Astrocyte of the hippocampus (primary cell): ENCODE data around the gene PAXIP1.
"Not testable (repeated sequence)": the region's sequence is repeated elsewhere in the genome, so short reads cannot be mapped to it uniquely, and the experiment has no call there.

Experiments
- DNase-seq: peaks from one replicate; pipeline ENCODE4 v3.0.0; 2011; ENCODE audit warnings: low read depth, low spot score

PAXIP1 gene

GRCh38 chr7:155003092-155003375, at the start of gene PAXIP1:
Gene PAXIP1 (minus strand): TSS chr7:155003124. CDS start chr7:155002929, 195 bp downstream.
- no peak for DNase-seq

GRCh38 chr7:155051355-155051754, 48.4 kb upstream of the PAXIP1 start:
- DNase-seq, result no peak

GRCh38 chr7:155048006-155048405, 45.1 kb upstream of the PAXIP1 start:
- DNase-seq, result no peak

GRCh38 chr7:155043756-155044155, 40.8 kb upstream of the PAXIP1 start:
- no peak for DNase-seq

- DNase-seq, result no peak
Measured at GRCh38 chr7:155038335-155038734, 35.4 kb upstream of the PAXIP1 start.

GRCh38 chr7:155034495-155034894, 31.6 kb upstream of the PAXIP1 start:
- not testable (repeated sequence) for DNase-seq

- no peak for DNase-seq
Measured at GRCh38 chr7:155032978-155033377, 30.1 kb upstream of the PAXIP1 start.

GRCh38 chr7:155027879-155028278, 25.0 kb upstream of the PAXIP1 start:
- no peak for DNase-seq

- no peak for DNase-seq
Measured at GRCh38 chr7:155021699-155022145, 18.8 kb upstream of the PAXIP1 start.

- no peak for DNase-seq
Measured at GRCh38 chr7:155020996-155021395, 18.1 kb upstream of the PAXIP1 start.

- no peak for DNase-seq
Measured at GRCh38 chr7:155017834-155018233, 14.9 kb upstream of the PAXIP1 start.

- no peak for DNase-seq
Measured at GRCh38 chr7:155011086-155011485, 8.2 kb upstream of the PAXIP1 start.

GRCh38 chr7:155009570-155010157, 6.7 kb upstream of the PAXIP1 start:
- no peak for DNase-seq

GRCh38 chr7:155007947-155008346, 5.0 kb upstream of the PAXIP1 start:
- peak; percentile 6 for DNase-seq

- peak; percentile 92 for DNase-seq
Measured at GRCh38 chr7:155003376-155004214, 671 bp upstream of the PAXIP1 start.

- DNase-seq, result peak; percentile 69
Measured at GRCh38 chr7:155002411-155003091, 373 bp downstream of the PAXIP1 start.

- peak; percentile 5 for DNase-seq
Measured at GRCh38 chr7:155001756-155002410, 1.0 kb downstream of the PAXIP1 start.

- no peak for DNase-seq
Measured at GRCh38 chr7:155000795-155001194, 2.1 kb downstream of the PAXIP1 start.

GRCh38 chr7:154998481-154998880, 4.4 kb downstream of the PAXIP1 start:
- no peak for DNase-seq

- DNase-seq, result no peak
Measured at GRCh38 chr7:154997840-154998370, 5.0 kb downstream of the PAXIP1 start.

- DNase-seq, result no peak
Measured at GRCh38 chr7:154996756-154997155, 6.2 kb downstream of the PAXIP1 start.

- no peak for DNase-seq
Measured at GRCh38 chr7:154996101-154996500, 6.8 kb downstream of the PAXIP1 start.
